ENCODE results near the gene COL20A1.

Gene COL20A1

DNA sequence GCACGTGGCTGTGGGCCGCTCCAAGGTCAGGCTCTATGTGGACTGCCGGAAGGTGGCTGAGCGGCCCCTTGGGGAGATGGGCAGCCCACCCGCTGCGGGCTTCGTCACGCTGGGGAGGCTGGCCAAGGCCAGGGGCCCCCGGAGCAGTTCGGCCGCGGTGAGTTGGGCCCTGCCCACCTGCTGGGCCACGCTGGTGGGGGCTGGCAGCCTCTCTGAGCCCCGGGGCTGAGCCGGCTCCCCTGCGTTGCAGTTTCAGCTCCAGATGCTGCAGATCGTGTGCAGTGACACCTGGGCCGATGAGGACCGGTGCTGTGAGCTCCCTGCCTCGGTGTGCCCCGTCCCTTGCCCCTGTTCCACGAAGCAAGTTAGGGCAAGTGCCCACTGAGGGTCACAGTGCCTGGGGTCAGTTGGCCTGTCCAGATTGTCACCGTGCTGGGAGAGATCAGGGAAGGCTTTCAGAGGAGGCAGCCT, 27.1 kb downstream of the COL20A1 start:
- no peak for DNase-seq (ENCODE audit: low read depth in 3 of 3)

DNA sequence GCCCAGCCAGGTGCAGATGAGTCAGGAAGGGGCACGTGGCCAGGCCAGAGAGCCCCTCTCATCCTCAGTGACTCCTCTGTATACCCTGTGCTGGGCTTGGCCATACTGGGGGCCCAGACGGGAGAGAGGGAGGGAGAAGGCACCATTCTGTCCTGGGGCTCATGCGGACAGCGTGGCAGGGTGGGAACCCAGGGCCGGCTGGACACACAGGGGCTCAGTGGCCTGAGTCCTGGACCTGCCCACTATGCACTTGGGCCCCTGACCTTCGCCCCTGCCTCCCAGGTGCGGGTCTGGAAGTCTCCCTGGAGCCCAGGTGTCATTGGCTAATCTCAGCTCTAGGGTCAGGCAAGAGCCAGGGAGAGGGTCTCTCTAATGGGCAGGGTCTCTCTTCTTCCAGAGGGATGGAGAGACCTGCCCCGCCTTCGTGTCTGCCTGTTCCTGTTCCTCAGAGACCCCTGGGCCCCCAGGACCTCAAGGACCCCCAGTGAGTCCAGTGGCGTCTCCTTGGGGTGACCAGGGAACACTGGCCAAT, 27.7 kb downstream of the COL20A1 start:
- no peak for DNase-seq (ENCODE audit: low read depth in 3 of 3)

DNA sequence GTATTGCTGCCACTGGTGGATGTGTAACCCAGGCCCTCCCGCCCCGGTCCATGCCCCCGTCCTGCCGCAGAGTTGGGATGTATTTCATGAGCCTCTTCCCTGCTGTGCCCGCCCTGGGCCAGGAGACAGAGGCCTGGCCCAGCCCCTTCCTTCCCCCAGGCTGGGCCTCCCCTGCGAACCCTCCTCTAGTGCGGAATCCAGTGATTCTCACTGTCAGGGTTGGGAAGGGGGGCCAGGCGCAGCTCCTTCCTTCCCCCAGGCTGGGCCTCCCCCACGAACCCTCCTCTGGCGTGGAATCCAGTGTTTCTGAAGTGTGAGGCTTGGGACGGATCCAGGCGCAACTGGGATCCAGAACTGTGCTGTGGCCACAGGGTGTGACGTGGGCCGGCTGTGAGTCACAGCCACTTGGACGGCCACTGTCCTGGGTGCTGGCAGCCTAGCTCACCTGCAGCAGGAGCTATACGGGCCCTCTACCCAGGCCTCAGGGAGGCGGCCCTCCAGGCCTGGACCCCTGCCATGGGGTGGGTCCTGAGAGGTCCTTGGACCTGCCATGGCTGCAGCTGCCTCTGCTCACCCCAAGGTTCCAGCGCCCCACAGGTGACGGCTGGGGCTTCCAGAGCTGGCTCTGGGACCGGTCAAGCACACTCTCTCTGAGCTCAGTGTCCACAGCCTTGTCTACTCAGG, 28.3 kb downstream of the COL20A1 start:
- no peak for DNase-seq (ENCODE audit: low read depth in 3 of 3)

DNA sequence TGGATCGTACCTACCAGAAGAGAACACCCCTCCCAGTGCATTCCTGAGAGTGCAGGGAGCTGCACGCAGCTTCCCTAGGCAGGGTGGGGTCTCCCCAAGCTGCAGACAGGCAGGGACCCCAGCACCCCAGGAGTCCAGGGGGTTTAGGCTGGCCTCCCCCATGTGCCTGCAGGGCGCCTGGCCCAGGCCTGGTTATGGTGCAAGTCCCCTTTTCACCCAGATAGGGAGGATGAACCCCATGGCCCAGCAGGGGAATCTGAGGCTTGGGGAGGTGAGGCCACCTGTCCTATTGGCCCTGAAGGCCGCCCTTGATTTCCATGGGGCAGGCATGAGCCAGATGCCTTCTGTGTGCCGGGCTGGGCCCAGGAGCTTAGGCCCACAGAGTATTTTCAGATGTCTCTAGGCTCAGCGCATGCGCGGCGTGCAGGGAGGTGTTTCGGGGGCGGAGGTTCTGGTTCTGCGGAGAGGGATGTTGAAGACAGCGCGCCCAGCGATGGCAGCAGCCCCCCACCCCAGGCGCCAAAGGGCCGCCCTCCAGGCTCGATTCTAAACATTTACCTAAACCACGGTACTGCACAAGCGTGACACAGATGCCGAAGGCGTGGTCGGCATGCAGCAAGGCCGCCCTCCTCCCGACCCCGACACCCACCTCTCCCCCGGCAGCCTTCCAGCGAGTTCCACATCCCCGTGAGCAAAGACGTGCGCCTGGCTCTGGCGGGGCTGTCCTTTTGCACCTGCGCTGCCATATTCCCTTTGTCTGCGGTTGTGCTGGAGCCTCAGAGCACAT, 29.4 kb downstream of the COL20A1 start:
- DNase-seq (ENCODE audit: low read depth in 3 of 3) = no peak

DNA sequence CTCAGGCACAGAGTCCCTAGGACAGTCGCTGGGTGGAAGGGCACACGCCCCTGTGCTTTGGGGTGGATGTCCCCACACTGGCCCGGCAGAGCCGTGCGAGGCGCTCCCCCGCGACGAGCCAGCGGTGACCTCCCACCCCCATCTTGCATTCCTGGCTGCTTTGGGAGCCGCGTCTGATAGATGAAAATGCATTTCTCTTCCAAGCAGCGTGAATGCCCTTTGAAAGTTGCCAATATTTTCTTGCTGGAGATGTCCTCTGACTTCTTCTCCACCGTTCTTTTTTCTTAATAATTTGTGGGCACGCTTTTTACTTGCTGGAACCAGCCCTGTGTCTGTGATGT, 29.9 kb downstream of the COL20A1 start:
- no peak for DNase-seq (ENCODE audit: low read depth in 3 of 3)

DNA sequence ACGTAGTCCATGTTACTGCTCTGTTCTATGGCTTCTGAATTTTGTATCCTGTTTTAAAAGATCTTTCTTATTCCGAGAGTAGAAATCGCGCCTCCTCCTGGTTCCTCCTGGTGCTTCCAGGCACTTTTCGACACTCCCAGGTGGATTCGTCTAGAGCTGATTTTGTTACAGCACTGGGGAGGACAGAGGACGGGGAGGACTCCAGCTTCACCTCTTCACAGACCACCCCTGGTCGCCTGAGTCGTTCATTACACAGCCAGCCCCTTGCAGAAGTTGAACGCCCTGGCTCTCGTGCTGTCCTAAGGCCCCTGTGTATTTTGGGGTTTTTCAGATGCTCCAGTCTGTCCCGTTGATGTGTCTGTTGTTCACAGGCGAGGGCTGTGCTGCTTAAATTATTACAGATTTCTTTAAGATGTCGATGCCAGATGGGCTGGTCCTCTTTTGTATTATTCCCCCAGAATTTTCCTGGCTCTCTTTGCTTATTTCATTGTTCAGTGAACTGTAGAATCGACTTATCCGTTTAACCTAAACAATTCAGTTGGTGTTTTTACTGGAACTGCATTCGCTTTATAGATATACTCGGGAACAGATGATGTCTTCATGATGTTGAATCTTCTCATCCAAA, 30.5 kb downstream of the COL20A1 start:
- DNase-seq (ENCODE audit: low read depth in 3 of 3) = no peak

DNA sequence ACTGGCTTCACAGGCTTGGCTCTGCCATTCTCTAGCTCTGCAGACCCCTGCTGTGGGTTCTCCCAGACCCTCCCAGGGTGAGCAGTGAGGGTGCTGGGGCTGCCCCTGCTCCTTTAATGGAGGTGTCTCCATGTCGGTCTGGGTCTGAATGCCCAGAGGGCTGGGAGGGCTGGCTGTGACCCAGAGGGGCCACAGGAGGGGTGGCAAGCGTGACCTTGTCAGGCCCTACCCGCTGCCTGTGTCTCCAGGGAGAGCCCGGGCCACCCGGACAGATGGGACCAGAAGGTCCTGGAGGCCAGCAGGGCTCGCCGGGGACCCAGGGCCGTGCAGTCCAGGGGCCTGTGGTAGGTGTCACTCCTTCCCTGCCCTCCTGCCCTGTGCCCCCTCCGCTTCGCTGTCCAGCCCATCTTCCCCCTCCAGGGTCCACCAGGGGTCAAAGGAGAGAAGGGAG, 32.1 kb downstream of the COL20A1 start:
- no peak for DNase-seq (ENCODE audit: low read depth in 3 of 3)

DNA sequence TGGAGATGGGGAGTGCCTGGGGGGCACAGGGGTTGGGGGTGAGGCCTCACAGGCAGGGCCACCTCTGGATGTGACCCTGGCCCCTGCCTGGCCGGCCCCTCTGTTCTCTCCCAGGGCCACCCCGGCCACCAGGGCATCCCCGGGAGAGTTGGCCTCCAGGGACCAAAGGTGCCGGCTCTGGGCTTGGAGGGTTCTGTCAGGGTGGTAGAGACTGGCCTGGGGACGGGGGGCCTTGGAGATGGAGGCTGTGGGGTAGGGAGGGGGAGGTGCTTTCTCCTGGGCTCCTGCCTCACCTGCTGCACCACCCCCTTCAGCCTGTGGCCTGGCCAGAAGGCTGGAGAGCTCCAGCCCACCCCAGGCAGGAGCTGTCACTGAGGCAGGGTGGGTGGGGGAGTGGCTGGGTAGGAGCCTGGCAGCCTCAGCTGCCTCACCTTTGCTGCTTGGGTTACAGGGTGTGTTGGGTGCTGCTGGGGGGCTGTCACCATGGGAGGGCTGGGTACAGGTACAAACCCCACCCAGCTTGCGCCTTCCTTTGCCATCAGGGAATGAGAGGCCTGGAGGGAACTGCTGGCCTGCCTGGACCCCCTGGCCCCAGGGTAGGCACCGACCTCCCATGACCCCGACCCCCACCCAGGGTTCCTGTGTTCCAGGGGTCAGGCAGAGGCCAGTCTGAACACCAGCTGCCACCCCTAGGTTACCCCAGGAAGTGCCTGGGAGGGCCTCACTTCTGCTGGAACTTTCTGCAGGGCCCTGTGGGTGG, 32.7 kb downstream of the COL20A1 start:
- no peak for DNase-seq (ENCODE audit: low read depth in 3 of 3)

DNA sequence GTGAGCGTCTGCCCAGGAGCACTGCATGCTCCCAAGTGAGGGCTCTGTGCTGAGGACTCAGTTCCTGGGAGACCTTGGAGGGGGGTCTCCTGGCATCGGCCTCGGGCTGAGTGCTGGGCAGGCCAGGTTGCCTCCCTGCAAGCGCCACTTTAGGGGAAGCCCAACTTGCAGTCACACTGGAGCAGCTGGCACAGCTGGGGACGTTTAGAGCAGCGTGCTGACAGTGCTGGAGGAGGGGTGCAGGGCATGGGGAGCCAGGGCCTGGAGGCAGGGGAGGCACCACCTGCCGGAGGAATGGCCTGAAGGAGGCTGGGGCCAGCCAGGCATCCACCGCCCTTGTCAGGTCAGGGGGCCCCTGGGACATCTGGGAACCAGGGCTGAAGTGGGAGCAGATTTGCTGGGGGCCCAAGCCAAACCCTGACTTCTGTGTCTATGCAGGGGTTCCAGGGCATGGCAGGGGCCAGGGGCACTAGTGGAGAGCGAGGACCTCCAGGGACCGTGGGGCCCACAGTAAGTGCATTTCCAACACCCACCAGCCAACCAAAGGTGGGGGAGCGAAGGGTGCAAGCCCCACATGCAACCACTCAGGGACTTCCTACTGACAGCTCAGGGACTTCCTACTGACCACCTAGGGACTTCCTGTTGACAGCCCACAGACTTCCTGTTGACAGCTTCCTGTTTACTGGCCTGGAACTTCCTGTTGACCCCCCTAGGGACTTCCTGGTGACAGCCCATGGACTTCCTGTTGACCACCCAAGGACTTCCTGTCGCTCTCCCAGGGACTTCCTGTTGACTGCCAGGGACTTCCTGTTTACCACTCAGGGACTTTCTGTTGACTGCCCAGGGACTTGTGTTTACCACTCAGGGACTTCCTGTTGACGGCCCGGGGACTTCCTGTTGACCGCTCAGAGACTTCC, 33.6 kb downstream of the COL20A1 start:
- no peak for DNase-seq (ENCODE audit: low read depth in 3 of 3)

DNA sequence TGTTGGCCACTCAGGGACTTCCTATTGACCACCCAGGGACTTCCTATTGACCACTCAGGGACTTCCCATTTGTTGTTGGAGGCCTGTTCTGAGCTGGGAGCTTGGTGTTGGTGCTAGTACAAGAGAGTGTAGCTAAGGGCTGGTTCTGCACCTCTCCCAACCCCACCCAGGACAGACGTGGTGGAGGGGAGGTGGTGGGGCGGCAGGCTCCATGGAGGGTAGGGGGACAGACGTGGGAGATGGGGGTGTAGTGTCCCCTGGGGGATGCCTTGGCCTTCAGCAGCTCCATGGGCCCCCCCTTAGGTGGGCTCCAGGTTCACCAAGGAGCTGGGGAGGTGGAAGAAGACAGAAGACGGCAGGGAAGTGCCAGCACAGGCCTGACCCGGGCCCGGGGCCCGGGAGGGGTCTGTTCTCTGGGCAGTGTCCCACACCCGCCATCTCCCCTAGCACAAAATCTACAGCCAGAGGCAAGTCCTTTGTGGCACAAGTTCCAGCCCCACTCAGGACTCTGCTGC, 34.3 kb downstream of the COL20A1 start:
- no peak for DNase-seq (ENCODE audit: low read depth in 3 of 3)

DNA sequence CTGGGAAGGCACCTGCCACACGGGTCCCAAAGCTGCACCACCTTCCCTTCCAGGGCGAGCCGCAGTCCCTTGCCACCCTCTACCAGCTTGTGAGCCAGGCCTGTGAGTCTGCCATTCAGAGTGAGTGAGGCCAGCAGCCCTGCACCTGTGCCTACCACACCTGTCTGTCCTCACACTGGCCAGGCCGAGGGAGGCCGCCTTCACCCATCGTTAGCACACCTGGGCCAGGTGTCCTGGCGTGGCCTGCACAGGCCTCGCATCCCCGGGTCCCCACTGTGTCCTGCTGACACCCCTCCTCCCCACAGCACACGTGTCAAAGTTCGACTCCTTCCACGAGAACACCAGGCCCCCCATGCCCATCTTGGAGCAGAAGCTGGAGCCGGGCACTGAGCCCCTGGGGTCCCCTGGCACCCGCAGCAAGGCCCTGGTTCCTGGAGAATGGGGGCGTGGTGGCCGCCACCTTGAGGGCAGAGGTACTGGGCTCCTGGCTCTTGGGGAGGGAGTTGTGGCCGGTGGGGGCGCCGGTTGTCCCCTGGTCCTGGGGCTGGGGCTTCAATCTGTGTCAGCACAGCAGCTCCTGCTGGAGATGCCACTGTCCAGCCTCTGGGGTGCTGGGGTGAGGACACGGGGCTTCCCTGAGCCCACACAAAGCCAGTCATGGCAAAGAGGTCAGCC, 35.2 kb downstream of the COL20A1 start:
- no peak for DNase-seq (ENCODE audit: low read depth in 3 of 3)

DNA sequence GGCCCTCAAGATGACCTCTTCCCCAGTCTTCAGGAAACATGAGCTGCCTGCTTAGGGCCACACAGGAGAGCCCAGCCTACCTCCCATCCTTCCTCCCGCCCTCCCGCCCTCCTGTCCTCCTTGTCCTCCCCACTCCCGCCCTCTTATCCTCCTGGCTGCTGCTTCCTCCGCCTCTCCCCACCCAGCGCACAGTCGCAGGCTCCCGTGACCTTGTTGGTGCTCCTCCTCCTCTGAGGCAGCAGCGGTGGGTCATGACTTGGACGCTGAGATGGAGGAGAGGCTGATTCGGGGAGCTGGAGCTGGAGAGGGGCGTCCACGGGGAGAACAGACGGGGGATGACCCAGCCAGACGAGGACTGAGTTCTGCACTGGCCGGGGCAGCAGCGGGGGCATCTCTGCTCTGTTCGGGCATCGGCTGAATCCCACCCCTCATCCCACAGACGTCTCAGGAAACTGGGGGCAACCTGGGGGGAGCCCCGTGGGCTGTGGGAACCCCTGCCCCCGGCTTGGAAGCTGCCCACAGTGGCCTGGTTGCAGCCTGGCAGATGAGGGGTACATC, 35.8 kb downstream of the COL20A1 start:
- no peak for DNase-seq (ENCODE audit: low read depth in 3 of 3)

DNA sequence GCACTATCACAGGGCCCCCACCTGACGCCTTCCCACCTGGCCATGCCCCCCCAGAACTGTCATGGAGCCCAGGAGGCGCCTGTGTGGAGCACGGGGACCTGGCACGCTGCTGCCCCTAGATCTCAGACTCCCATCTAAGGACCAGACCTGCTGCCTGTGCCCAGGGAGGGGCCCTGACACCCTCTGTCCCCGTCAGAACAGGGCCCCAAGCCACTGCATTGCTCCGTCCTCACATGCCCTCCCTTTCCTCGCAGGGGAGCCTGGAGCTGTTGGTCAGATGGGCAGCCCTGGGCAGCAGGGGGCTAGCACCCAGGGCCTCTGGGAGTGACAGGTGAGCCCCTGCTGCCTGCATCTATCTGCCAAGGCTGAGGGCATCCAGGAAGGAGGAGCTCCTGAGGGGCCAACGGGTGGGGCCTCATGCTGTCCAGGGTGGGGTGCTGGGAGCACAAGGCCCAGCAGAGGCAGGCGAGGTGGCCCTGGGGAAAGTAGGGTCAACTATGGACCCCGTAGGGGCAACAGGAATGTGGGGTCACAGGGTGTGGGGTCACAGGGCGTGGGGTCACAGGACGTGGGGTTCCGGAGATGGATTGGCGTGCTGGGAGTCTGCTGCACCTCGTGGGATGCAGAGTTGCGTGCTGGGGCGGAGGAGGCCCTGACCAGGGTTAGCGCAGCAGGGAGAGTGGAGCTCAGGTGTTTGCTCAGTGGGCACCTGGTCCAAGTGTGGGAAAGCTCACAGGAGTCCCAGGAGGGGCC, 36.5 kb downstream of the COL20A1 start:
- no peak for DNase-seq (ENCODE audit: low read depth in 3 of 3)

DNA sequence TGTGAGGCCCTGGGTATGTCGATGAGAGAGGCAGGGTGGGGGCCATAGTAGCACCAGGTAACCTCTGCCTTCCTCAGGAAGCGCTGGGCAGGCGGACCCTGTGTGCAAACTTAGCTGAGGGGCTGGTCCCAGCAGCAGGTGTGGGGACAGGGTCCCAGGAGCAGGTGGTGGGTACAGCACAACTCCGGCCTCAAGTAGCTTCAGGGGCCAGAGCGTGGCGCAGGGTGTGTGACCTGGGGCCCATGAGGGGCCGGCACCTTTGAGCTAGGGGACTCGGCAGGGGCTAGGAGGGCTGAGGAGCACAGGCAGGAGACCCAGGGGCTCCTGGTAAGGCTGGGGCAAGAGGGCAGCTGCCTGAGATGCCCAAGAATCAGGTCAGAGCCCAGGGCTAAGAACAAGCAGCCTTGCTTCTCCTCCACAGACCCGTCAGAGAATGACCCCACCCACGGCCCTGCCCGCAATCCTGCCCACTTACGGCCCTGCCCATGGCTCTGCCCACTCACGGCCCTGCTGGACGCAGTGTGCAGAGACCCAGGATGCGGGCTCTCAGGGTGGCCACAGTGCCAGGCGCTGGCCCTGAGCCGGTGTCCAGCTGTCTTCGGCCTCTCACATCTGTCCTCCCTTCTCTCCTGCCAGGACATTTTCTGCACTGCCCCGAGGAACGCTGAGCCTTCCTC, 37.2 kb downstream of the COL20A1 start:
- DNase-seq (ENCODE audit: low read depth in 3 of 3) = no peak

DNA sequence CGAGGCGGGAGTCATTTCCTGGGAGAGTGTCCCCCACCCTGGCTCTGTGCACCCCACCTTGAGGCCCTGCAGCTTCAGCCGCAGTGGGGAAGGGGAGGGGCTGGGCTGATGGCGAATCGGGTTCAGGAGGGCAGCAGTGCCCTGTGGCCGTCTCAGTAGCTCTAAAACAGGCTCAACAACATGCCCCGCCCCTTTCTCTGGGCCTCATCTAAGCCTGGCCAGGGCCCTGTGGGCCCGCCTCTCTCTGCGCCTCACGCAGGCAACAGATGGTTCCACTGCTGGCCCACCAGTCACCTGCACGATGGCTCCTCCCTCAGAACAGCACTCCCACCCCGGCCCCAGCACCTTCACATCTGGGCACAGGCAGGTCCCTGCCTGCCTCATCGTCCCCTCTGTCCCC, 38.0 kb downstream of the COL20A1 start:
- DNase-seq (ENCODE audit: low read depth in 3 of 3) = no peak

DNA sequence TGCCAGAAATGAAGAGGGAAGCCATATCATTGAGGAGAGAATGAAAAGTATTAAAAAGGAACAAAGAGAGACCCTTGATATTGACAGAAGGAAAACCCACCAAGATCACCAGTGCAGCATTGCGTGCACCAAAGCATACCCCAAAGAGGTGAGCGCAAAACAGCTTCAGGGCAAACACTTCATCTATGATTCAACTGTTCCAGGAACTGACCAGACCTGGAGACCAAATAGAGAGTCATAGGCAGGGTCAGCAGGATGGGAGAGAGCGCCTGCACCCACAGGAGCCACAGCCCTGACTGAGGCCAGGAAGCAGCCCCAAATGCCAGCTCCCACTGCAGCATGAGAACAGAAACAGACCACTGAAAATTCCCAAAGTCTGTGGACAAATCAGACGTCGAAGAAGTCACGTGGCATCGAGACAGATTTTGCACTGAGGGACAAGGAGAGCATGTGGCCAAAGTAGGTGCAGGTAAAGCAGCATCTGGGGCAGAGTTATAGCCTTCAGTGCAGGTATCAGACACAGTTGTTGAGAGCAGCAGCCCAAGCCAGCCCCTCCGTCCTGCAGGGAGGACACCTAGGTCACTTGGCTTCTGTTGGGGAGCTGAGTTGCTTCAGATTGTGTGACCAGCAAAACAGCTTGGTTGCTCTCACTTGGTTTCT, 38.9 kb downstream of the COL20A1 start:
- DNase-seq (ENCODE audit: low read depth in 3 of 3) = no peak

DNA sequence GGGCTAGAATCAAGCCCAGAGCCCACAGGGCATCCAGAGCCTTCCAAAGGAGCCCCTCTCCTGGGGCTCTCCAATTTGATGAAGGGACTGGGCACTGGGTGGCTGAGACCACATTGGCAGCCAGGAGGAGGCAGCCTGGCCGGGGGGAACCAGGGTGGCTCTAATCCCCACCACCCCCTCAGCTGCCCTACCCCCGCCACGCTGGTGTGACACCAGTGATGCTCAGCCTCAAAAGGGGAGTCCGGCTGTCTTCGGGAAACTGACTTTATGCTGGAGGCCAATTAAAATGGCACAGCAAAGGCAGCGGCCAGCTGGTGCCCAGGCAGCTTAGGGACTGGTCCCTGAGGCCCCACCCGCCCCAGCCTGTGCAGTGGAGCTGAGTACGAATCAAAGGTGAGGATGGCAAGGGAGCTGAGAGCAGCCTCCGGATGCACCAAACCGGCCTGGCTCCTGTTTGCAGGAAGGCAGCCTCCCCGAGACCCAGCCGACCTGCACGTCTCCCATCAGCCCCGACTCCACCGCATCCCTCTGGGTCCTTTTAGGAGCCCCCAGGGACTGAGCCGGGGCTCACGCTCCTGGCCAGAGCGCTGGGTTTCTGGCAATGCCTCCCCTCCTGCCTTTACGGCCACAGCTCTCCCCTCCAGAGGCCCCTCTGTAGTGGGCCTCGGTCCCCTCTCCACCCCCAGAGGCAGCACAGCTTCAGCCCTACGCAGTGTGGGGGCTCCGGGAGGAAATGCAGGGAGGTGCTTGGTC, 39.7 kb downstream of the COL20A1 start:
- no peak for DNase-seq (ENCODE audit: low read depth in 3 of 3)

All from stimulated activated CD4-positive, alpha-beta T cell treated with anti-CD3 and anti-CD28 coated beads, TNF-alpha, amount 100 ng/mL, for 4 hours (primary cell).